ENCODE data around the gene C1QTNF4. TPM values are rescaled to one million over a fixed set of nuclear protein-coding genes. Genes with fewer than 3 reads are reported as not detected.

Gene C1QTNF4
- total and polyA plus RNA-seq, 9 of the 15 experiments (the other 6 are each of a cell fraction or from before 2014, with no cell fraction given), result not detected

DNA sequence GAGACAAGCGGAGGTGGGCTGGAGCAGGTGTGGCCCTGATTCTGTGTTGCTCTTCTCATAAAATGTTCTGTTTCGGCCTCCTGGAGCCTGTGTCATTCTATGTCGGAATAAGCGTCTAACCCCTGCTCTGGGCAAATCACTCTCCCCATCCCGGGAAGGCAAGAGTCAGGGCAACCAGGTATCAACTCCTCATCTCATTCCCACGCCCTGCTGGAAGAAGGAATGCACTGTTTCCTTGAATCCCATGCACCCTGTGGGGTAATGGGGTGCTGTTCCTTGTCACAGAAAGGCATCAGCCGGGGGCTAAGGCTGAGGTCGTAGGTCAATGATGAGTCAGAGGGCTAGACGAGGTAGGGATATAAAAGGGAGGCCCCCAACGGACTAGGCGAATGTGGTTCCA, 5.1 kb downstream of the C1QTNF4 start (continued):
- TF ChIP-seq PPARD (CRISPR knock-in tag; IDR thresholded peaks at IDR 0.05), result no peak
- no peak for TF ChIP-seq ZNF316 (IDR thresholded peaks at IDR 0.05)
- TF ChIP-seq, protein P1, sequence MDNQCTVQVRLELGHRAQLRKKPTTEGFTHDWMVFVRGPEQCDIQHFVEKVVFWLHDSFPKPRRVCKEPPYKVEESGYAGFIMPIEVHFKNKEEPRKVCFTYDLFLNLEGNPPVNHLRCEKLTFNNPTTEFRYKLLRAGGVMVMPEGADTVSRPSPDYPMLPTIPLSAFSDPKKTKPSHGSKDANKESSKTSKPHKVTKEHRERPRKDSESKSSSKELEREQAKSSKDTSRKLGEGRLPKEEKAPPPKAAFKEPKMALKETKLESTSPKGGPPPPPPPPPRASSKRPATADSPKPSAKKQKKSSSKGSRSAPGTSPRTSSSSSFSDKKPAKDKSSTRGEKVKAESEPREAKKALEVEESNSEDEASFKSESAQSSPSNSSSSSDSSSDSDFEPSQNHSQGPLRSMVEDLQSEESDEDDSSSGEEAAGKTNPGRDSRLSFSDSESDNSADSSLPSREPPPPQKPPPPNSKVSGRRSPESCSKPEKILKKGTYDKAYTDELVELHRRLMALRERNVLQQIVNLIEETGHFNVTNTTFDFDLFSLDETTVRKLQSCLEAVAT (IDR thresholded peaks at IDR 0.05), result no peak
- no peak for TF ChIP-seq PTRF (tag; IDR thresholded peaks at IDR 0.05)
- TF ChIP-seq, protein P2, sequence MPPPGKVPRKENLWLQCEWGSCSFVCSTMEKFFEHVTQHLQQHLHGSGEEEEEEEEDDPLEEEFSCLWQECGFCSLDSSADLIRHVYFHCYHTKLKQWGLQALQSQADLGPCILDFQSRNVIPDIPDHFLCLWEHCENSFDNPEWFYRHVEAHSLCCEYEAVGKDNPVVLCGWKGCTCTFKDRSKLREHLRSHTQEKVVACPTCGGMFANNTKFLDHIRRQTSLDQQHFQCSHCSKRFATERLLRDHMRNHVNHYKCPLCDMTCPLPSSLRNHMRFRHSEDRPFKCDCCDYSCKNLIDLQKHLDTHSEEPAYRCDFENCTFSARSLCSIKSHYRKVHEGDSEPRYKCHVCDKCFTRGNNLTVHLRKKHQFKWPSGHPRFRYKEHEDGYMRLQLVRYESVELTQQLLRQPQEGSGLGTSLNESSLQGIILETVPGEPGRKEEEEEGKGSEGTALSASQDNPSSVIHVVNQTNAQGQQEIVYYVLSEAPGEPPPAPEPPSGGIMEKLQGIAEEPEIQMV (tag; conservative IDR thresholded peaks at IDR 0.05; ENCODE audit: low read depth), result no peak

DNA sequence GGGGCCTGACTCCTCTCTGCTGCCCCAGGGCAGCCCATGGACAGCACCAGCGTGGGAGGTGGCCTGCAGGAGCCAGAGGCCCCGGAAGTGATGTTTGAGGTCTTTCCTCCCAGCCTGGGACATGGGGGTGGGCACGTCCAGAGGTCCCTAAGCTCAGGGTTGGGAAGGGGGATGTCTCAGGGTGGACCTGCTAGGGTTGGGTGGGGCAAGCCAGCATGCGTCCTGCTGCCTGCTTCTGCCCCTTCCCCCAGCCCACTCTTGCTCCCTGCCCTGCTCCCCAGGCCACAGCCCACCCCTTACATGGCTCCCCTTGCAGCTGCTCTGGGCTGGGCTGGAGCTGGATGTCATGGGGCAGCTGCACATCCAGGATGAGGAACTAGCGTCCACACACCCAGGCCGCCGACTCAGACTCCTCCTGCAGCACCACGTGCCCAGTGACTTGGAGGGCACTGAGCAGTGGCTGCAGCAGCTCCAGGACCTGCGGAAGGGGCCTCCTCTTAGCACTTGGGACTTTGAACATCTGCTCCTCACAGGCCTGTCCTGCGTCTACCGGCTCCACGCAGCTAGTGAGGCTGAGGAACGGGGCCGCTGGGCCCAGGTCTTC, 6.4 kb downstream of the C1QTNF4 start:
- peaks cover 2 to 5% of the 10 kb centered on the region in 2 experiments; a peak in 3 of 5 replicates for H3K27me3 ChIP-seq (ENCODE audit: control insufficient read depth in 2 of 2, insufficient read depth in 2 of 2, low read length in 2 of 2)
- FAIRE-seq (no peak), DNase-seq (ENCODE audit: extremely low read depth in 1 of 4, low spot score in 3 of 4) (no peak), ATAC-seq (no peak; the same call in 2 of the 3 replicates)
- no TSS peak for BruUV-seq (replicated peaks)
- in situ Hi-C loops (cut with MboI) (no loop called here), intact Hi-C loops (cut with micrococcal nuclease) (no loop called here)
- no peak overlapping the region for H3K27ac ChIP-seq (ENCODE audit: extremely low read depth, low read depth, low read length)
- no peaks in the 10 kb centered on the region for H3K9me3 ChIP-seq (replicated peaks; ENCODE audit: control insufficient read depth, insufficient read depth, low read depth, low read length)
- H3K79me2 ChIP-seq (ENCODE audit: control insufficient read depth, insufficient read depth, low read length), result no peaks in the 10 kb centered on the region
- no peak overlapping the region for H3K4me3 ChIP-seq
- no peak overlapping the region for H2AFZ ChIP-seq (ENCODE audit: low read depth, low read length)
- H3K36me3 ChIP-seq (ENCODE audit: control insufficient read depth, insufficient read depth, low read length), result peaks cover 24% of the 10 kb centered on the region; the same call in 2 of the 3 replicates
- no peaks in the 10 kb centered on the region for H4K20me1 ChIP-seq (replicated peaks; ENCODE audit: control insufficient read depth, insufficient read depth, low read length)
- 59% methylated on average over 14 of the region's 14 CpGs for WGBS (ENCODE audit: insufficient coverage, low coverage, missing lambda C conversion rate)
- H3K4me1 ChIP-seq (replicated peaks in 1 of 2; ENCODE audit: control insufficient read depth in 2 of 2, insufficient read depth in 2 of 2, low read length in 2 of 2), result peaks cover 0 to 14% of the 10 kb centered on the region in 2 experiments; a peak in 1 of 5 replicates
- H3K9ac ChIP-seq (ENCODE audit: insufficient read depth in 1 of 2, low read depth in 2 of 2, low read length in 2 of 2), result peak overlapping the region in 1 of 2 experiments; percentile 0; a peak in 1 of 4 replicates
- no peaks in the 10 kb centered on the region for H3K9me1 ChIP-seq (ENCODE audit: control insufficient read depth, insufficient read depth, low read length)
- POLR2A ChIA-PET, result interaction anchor here (0.8 to 1.5 kb wide), 4 partner anchors 10 to 44 kb away, joined by 3 to 5 read pairs (median 3); no protein-coding TSS in a partner anchor
- H3K4me2 ChIP-seq (ENCODE audit: insufficient read depth, low read length), result no peak overlapping the region
- CTCF ChIA-PET (ENCODE audit: low intra/inter-chr PET ratio), result no interaction called here
- TF ChIP-seq, protein P3, sequence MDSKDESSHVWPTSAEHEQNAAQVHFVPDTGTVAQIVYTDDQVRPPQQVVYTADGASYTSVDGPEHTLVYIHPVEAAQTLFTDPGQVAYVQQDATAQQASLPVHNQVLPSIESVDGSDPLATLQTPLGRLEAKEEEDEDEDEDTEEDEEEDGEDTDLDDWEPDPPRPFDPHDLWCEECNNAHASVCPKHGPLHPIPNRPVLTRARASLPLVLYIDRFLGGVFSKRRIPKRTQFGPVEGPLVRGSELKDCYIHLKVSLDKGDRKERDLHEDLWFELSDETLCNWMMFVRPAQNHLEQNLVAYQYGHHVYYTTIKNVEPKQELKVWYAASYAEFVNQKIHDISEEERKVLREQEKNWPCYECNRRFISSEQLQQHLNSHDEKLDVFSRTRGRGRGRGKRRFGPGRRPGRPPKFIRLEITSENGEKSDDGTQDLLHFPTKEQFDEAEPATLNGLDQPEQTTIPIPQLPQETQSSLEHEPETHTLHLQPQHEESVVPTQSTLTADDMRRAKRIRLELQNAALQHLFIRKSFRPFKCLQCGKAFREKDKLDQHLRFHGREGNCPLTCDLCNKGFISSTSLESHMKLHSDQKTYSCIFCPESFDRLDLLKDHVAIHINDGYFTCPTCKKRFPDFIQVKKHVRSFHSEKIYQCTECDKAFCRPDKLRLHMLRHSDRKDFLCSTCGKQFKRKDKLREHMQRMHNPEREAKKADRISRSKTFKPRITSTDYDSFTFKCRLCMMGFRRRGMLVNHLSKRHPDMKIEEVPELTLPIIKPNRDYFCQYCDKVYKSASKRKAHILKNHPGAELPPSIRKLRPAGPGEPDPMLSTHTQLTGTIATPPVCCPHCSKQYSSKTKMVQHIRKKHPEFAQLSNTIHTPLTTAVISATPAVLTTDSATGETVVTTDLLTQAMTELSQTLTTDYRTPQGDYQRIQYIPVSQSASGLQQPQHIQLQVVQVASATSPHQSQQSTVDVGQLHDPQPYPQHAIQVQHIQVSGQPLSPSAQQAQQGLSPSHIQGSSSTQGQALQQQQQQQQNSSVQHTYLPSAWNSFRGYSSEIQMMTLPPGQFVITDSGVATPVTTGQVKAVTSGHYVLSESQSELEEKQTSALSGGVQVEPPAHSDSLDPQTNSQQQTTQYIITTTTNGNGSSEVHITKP (IDR thresholded peaks at IDR 0.05; ENCODE audit: partially characterized antibody), result peak; percentile 87
- TF ChIP-seq ASH1L (IDR thresholded peaks at IDR 0.05; ENCODE audit: borderline replicate concordance, low read depth, partially characterized antibody), result no peak
- TF ChIP-seq SREBF1 (IDR thresholded peaks at IDR 0.05; ENCODE audit: borderline replicate concordance, low read depth, low read length), result no peak
- TF ChIP-seq RBM34 (IDR thresholded peaks at IDR 0.05; ENCODE audit: borderline replicate concordance, insufficient read depth, low read length), result no peak
- TF ChIP-seq ZNF41 (CRISPR knock-in tag; conservative IDR thresholded peaks at IDR 0.05), result no peak
- TF ChIP-seq ZNF668 (CRISPR knock-in tag; IDR thresholded peaks at IDR 0.05), result no peak
- no peak for TF ChIP-seq HDAC1 (IDR thresholded peaks at IDR 0.05)
- TF ChIP-seq ZNF785 (CRISPR knock-in tag; IDR thresholded peaks at IDR 0.05), result no peak
- no peak for TF ChIP-seq KLF10 (CRISPR knock-in tag; IDR thresholded peaks at IDR 0.05)

Data from K562 (cell line).